Gastroesophageal sphincter (tissue), 4 donors: ENCODE data around the gene ARID2. TPM values are rescaled to one million over a fixed set of nuclear protein-coding genes. Genes with fewer than 3 reads are reported as not detected.

Experiments used
- ATAC-seq: fragments of 150-250 bp; one replicate; pipeline ENCODE4 v1.9.1; 2016; ENCODE audit warnings: mild to moderate bottlenecking, moderate library complexity
- H3K27ac ChIP-seq, 4 donors: fragments of 200-600 bp; sonication (generic) in 3 of 4; 1 replicate in 3 of 4; 2 replicates in 1 of 4; pipeline ENCODE4 v1.5.1; 2016 to 2019
- H3K27me3 ChIP-seq: fragments of 200-600 bp; sonication (generic); one replicate; pipeline ENCODE4 v1.5.1; 2019
- H3K36me3 ChIP-seq, 2 donors: fragments of 200-600 bp; sonication (generic); one replicate each; pipeline ENCODE4 v1.5.1; 2019; ENCODE audit warnings: control low read depth in 1 of 2
- H3K4me1 ChIP-seq, 3 donors: fragments of 200-600 bp; sonication (generic); 1 replicate in 2 of 3; 2 replicates in 1 of 3; pipeline ENCODE4 v1.5.1; 2016 to 2019; ENCODE audit warnings: control low read depth in 2 of 3
- H3K4me3 ChIP-seq, 2 donors: fragments of 200-600 bp; sonication (generic); one replicate each; pipeline ENCODE4 v1.5.1; 2019; ENCODE audit warnings: mild to moderate bottlenecking in 1 of 2, moderate library complexity in 1 of 2
- H3K9me3 ChIP-seq, 3 donors: fragments of 200-600 bp; sonication (generic); one replicate each; pipeline ENCODE4 v1.5.1; 2017 to 2019; ENCODE audit warnings: control low read depth in 2 of 3
- CTCF ChIP-seq, 4 experiments: fragments of 200-600 bp in 2 of 4; fragments of 450-650 bp in 2 of 4; sonication (generic) in 1 of 4; IDR thresholded peaks; one replicate each; pipeline ENCODE4 v1.5.1; 2017 to 2019; ENCODE audit warnings: antibody characterized with exemption in 4 of 4, mild to moderate bottlenecking in 2 of 4, moderate library complexity in 2 of 4
- EP300 ChIP-seq: sonication (generic); formaldehyde crosslinking; IDR thresholded peaks from one replicate; pipeline ENCODE4 v1.6.1; 2017; ENCODE audit warnings: antibody characterized with exemption, mild to moderate bottlenecking
- POLR2A ChIP-seq, 2 donors: fragments of 450-650 bp; IDR thresholded peaks; one replicate each; pipeline ENCODE4 v1.6.1; 2017; ENCODE audit warnings: antibody characterized with exemption in 2 of 2, mild to moderate bottlenecking in 2 of 2, moderate library complexity in 1 of 2
- POLR2AphosphoS5 ChIP-seq: sonication (generic); formaldehyde crosslinking; IDR thresholded peaks from one replicate; pipeline ENCODE4 v1.6.1; 2017; ENCODE audit warnings: antibody characterized with exemption
- WGBS, 2 donors: methylation state at CpG; one replicate each; pipeline ENCODE4 v1.1.5; 2018; ENCODE audit warnings: low coverage in 1 of 2; 5-methylcytosine and 5-hydroxymethylcytosine counted together
- total RNA-seq, 4 donors: library from RNA; depleted of rRNA; stranded (reverse); fragments of >200 nt; gene quantifications; one replicate each; pipeline ENCODE4 v1.1.0, GENCODE V29; 2016

Gene ARID2
- total RNA-seq, 4 donors from 2014 or later: 28.9 to 49.0 (median 32.1) TPM

- ATAC-seq: no peak
- TF ChIP-seq POLR2A (IDR thresholded peaks at IDR 0.05) (no peak), POLR2AphosphoS5 (no peak), EP300 (no peak), CTCF (IDR thresholded peaks at IDR 0.05) (no peak)
- Histone ChIP-seq H3K4me3 (no peak overlapping the region), H3K27ac (peak overlapping the region in 2 of 4 donors; percentile 21 to 28), H3K9me3 (no peaks in the 10 kb centered on the region), H3K27me3 (no peaks in the 10 kb centered on the region), H3K4me1 (peaks cover 4 to 31% (median 8%) of the 10 kb centered on the region in 3 donors), H3K36me3 (peaks cover 1 to 50% of the 10 kb centered on the region in 2 donors)
- 7 to 11% methylated on average over 2 of the region's 2 CpGs for WGBS, 2 donors
These were observed 204.0 kb downstream of the ARID2 start for GRCh38 chr12:45933504-45933903.

DNA sequence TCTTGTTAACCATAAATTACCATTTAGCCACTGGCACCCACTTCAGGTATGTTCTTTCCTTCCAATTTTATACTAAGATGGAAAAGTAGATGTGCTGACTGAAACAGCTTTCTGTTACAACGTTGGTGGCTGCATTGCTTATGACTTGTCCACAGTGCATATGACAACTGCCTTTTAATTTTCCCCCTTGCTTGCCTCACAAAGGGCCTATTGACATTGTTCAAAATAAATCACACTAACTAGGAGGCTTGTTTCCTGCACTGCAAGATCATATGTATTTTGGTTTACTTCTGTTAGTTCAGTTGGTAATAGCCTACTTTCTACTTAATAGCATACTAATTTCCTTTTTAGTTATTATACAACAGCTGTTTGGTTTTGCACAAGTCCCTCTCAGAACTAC lies 205.4 kb downstream of the ARID2 start:
- peaks cover 0 to 35% of the 10 kb centered on the region in 2 donors for H3K36me3 ChIP-seq
- no peak for ATAC-seq
- H3K27me3 ChIP-seq: no peaks in the 10 kb centered on the region
- peaks cover 4 to 31% (median 8%) of the 10 kb centered on the region in 3 donors for H3K4me1 ChIP-seq
- no peak overlapping the region for H3K4me3 ChIP-seq
- WGBS, 2 donors: 25 to 31% methylated on average over 1 of the region's 1 CpG
- TF ChIP-seq POLR2A (IDR thresholded peaks at IDR 0.05): no peak
- TF ChIP-seq POLR2AphosphoS5: no peak
- no peak for TF ChIP-seq EP300
- no peak for TF ChIP-seq CTCF (IDR thresholded peaks at IDR 0.05)
- no peaks in the 10 kb centered on the region for H3K9me3 ChIP-seq
- peak overlapping the region in 1 of 4 donors; percentile 6 for H3K27ac ChIP-seq

DNA sequence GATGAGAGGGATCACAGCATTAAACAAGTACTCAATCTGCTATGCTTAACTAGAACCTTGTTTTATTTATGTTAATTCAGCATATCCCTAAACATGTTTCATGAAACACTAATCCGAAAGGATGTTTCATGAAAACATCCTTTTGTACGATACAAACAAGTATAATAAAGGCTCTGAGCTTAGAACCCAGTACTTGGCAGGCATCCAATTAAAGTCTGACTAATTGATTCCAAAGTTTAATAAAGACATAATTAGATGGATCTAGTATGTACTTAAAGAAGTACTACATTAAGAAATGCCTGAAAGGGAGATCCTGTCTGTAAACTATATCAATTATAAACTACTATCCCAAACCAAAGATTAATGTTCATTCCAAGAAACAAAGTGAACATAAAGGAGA lies 209.1 kb downstream of the ARID2 start:
- Histone ChIP-seq H3K27me3 (no peaks in the 10 kb centered on the region), H3K9me3 (no peaks in the 10 kb centered on the region), H3K36me3 (peaks cover 0 to 40% of the 10 kb centered on the region in 2 donors), H3K4me3 (no peak overlapping the region), H3K4me1 (peaks cover 4 to 25% (median 8%) of the 10 kb centered on the region in 3 donors), H3K27ac (no peak overlapping the region)
- 53 to 63% methylated on average over 2 of the region's 2 CpGs for WGBS, 2 donors
- TF ChIP-seq POLR2A (IDR thresholded peaks at IDR 0.05) (no peak), POLR2AphosphoS5 (no peak), CTCF (IDR thresholded peaks at IDR 0.05) (no peak), EP300 (no peak)
- no peak for ATAC-seq

DNA sequence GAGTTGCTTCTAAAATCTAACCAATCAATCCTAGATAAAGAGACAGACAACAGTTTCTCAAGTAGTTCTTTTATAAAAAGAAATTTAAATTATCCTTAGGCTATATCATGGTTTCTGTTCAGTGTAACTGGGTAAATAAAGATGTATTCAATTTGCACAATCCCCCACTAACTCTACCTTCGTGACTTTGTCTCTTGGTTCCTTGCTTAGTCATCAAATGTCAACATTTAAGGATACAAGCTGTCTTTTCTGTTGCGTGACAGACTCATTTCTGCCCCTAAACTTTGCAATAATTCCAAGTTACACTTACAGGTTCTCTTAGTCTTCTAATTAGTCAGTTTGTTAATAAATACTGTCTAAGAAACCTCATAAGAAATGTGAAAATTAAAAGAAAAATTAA lies 210.3 kb downstream of the ARID2 start:
- TF ChIP-seq POLR2AphosphoS5: no peak
- TF ChIP-seq CTCF (IDR thresholded peaks at IDR 0.05): no peak
- WGBS, 2 donors: 98 to 100% methylated on average over 2 of the region's 2 CpGs
- peaks cover 0 to 13% (median 0%) of the 10 kb centered on the region in 3 donors for H3K4me1 ChIP-seq

GRCh38 chr12:45944771-45945170 lies 215.3 kb downstream of the ARID2 start:
- H3K4me1 ChIP-seq: peaks cover 0 to 6% (median 0%) of the 10 kb centered on the region in 3 donors
- no peak overlapping the region for H3K4me3 ChIP-seq
- no peak overlapping the region for H3K27ac ChIP-seq
- 75 to 100% methylated on average over 1 of the region's 1 CpG for WGBS, 2 donors
- no peaks in the 10 kb centered on the region for H3K27me3 ChIP-seq
- H3K9me3 ChIP-seq: no peaks in the 10 kb centered on the region
- peaks cover 0 to 75% of the 10 kb centered on the region in 2 donors for H3K36me3 ChIP-seq
- no peak for TF ChIP-seq POLR2AphosphoS5
- TF ChIP-seq CTCF (IDR thresholded peaks at IDR 0.05): no peak
- TF ChIP-seq EP300: no peak
- no peak for TF ChIP-seq POLR2A (IDR thresholded peaks at IDR 0.05)
- no peak for ATAC-seq

More for the DNA sequence above, 210.3 kb downstream of the ARID2 start:
- Histone ChIP-seq H3K4me3 (no peak overlapping the region), H3K27me3 (no peaks in the 10 kb centered on the region), H3K27ac (no peak overlapping the region), H3K9me3 (no peaks in the 10 kb centered on the region), H3K36me3 (peaks cover 0 to 48% of the 10 kb centered on the region in 2 donors)
- ATAC-seq: no peak
